HG03439 (cell line): ENCODE data around the gene MARCHF11.

Source experiments
- ATAC-seq: cut with Tn5 transposase; IDR thresholded peaks from one replicate; pipeline ENCODE4 v1.9.1; 2021; ENCODE audit warnings: mild to moderate bottlenecking, moderate library complexity; ENCODE audit not compliant: unreplicated experiment

MARCHF11 gene

DNA sequence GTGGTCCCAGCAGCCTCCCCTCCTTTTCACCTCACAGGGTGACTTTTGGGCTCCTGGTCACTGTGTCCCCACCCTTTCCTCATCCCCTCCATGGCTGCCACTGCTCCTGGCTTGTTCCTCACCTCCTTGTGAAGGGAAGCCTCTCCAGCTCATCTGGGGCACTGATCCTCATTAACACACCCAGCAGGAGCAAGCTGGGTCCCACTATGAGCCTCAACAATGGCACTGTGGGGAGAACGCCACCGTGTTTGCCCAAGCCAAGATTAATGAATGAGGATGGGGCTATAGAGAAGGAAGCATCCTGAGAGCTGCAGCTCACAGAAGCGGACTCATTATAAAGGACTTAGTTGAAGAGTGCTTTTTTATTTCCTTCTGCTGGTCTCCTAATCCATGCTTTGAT, 118.4 kb downstream of the MARCHF11 start:
- no peak for ATAC-seq

DNA sequence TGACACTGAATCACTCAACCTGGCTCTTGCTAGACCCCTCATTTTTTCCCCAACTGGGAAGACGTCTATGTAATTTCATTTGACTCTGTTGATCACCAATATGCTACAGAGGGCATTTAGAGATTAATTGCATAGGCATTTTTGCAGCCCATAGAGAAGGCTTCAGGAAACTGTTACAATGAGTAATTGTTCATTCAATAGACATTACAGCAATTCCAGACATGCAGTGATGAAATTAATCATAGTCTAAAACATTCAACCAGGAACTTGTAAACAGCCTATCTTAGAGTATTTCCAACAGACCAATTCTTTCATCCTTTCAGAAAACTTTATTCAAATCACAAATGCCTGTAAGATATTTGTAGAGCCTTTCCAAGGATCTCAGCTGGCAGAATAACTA, 122.3 kb downstream of the MARCHF11 start:
- ATAC-seq: no peak

DNA sequence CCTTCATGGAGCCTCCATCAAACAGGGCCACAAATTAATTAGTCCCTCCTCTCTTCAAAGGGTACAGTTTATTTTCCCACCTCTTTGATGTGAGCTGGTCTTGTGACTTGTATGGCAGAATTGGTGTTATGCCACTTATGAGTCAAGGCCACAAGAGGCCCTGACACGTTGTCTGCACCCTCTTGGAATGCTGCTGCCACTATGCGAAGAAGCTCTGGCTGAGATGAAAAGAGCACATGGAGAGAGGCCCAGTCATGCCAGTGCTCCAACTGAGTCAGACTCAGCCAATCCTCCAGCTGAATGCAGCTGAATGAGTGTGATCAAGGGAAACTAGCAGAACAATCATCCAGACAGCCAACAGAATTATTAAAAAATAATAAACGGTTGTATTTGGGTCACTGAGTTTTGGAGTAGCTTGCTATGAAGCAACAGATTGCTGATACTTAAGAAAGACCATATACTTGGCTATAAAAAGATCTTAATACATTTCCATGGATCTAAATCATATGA, 128.3 kb downstream of the MARCHF11 start:
- ATAC-seq: no peak

DNA sequence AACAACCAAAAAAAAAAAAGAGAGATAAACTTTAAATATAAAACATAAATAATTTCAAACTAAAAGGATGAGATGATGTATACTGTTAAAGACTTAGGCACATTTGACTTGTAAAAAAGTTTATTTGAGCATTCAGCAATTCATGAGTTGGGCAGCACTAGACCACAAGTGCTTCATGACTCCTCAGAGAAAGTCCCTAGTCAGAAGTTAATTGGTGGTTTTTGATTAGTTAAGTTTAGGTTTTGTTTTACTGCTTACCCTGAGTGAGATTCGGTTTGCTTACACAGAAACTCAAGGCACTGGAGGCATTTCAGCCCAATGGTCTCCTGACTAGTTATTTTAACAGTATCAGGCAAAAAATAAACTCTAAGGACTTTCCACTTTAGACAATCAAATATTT, 129.2 kb downstream of the MARCHF11 start:
- no peak for ATAC-seq

DNA sequence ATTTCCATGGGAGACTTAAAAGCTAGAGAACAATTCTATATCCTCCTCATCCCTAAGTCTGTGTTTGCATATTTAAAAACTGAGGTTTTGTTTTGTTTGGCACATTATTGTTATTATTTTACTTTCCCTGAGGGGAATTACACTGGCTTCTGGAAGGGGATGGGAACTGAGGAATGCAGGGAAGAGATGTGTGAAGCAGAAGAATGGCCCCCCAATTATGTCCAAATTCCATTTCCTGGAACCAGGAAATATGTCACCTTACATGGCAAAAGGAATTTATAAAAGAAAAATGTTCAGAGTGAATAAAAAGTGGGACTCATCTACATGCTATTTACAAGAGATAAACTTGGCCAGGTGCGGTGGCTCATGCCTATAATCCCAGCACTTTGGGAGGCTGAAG, 129.8 kb downstream of the MARCHF11 start:
- ATAC-seq: no peak

DNA sequence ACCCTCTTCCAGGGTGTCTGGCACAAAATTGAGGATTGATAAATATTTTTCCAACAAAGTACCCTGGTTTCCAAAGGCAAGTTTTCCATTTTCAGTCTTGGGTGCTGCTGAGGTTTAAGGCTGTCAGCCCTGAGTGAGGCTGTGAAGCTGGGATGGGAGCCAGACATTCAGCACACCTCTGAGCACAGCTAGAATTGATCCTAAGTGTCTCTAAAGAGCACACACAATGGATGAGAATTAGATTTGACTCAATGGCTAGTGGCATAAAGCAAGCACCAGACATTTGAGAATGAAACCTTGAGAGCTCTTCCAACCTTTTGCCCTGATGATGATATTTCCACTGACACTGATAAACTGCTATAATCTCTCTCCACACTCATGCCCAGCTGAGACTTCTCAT, 131.5 kb downstream of the MARCHF11 start:
- no peak for ATAC-seq

DNA sequence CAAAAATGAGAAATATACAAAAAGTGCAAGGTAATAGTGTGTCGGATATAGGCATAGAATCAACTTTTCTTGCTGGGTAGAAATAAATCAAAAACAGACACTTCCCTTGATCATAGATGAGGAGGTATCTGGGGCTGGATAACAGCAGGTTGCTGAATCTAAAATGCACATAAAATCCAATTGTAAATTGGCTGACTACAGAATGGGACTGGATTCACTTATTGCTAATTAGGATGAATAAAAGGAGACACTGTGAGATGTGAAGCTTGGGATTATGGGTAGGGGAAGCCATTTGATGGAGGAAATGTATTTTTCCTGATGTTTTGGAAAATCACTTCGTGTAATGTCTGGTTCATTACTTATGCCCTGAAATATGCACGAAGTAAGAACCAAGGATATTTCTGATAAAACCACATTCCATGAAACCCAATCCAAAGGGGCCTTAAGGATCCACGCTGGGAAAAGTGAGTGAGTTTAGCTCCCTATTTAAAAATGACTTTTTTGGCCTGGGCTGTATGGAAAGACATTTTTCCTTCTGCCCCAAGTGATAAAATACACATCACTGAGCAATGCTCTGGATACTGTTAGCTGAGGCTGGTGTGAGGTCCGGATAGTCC, 136.1 kb downstream of the MARCHF11 start:
- no peak for ATAC-seq

DNA sequence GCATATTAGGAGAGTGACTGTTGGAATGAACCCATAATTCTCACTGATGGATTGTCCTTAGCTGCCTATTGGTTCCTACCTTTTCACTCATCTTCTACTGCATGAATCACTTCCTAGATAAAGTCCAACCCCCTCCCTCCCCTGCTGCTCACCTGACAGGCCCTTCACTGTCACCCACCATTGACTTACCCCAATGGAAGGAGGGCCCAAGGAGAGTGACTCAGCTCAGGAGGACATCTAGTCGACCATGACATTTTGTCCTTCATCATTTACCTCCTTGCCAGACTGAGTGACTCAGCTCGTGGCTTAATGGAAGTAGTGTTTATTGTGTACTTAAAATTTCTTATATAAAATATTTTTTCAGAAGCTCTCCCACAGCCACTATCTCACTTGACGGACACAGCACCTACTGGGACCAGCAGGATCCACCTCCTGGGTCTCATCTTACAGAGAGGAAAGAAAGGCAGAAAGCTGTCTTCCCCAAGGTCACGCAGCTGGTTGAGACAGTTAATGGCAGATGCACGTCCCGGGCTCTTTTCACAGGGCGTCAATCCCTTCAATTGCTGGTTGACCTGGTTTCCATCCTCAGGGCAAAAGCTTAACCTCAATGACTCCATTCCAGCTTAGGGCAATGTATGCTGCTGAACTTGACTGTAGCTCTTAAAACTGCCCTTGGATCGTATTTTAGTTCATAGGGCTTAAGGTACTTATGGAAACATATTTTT, 142.3 kb downstream of the MARCHF11 start:
- ATAC-seq: no peak

DNA sequence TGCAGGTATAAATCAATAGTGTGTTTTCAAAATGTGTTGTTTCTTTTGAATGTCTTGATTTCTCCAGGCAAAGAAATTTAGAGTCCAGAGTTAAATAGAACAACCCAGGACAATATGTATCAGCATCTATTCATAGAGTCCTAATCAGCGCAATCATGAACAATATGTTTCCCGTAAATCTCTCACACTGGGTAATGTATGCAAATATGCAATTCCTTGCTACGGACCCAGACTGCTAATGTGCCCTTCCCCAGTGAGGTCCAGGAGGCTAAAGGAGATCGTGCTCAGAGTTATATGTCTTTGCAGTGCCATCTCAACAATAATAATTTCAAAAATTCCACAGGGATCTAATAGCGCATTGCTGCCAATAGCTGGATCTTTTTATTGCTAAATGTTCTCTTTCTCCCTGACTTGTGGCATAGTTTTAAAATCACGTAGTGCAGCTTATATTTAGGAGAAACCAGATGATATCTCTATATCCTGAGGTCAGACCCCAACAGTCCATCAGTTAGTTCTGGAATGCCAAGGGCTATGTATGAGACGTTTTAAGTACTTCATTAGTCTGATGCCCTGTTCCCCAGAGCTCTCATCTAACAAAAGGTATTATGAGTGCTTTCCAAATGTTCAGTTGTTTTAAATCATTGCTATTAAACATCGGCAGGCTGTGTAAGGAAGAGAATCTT, 145.1 kb downstream of the MARCHF11 start:
- no peak for ATAC-seq

DNA sequence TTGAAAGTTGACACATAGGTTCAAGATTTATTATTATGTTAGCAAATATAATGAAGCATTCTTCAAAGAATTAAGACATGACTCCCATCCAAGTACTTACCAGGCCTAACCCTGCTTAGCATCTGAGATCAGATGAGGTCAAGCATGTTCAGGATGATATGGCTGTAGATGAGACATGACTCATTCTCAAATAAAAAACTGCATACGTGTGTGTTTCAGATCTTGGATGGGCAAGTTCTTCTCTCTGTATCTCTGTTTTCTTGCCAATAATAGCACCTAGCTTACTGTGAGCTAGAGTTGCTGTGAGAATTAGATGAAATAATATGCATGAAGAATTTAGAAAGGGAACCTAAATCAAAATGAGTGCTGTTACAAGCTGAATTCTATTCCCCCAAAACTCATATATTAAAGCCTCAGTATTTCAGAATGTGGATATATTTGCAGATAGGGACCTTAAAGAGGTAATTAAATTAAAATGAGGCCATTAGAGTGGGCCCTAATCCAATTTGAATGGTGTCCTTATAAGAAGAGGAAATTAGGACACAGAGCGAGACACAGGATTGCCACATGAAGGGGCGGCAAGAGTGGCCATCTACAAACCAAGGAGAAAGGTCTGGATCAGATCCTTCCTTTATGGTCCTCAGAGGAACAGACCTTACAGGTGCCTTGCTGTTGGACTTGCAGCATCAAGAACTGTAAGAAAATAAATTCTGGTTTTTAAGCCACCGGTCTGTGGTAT, 146.2 kb downstream of the MARCHF11 start:
- ATAC-seq: no peak

DNA sequence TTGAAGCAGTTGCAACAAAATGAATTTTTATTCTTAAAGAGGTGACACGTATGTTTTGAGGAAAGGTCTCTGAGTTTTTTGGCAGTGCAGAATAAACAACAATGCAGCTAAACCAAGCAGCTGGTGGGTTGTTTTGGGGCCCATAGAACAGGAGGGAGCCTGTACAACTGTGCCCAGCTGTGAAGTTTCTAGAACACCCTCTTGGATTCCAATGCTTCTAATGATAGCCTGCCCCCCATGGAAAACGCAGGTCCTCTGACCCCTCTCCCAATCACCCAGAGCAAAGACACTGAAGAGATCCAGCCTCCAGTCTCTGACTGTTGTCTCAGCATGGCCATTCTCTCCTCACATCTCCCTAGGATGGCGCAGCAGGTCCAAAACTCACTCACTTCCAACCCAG, 150.9 kb downstream of the MARCHF11 start:
- no peak for ATAC-seq

DNA sequence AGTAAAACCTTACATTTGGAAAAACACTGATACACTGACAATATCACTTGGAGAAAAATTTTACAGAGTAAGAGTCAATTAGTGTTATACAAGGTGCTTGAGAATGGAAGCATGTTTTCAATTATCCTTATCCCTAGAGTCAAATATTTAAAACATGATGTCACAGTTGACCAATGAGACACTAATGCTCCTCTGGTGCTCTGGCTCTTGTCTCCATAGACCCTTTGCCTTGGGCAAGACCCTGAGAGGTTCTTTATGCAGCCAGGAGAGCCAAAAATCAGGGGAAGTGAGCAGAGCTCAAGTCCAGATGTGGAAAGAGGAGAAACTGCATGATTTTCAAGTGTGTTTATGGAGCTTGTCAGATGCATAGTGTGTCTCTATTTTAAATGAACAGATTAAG, 153.9 kb downstream of the MARCHF11 start:
- ATAC-seq: no peak

DNA sequence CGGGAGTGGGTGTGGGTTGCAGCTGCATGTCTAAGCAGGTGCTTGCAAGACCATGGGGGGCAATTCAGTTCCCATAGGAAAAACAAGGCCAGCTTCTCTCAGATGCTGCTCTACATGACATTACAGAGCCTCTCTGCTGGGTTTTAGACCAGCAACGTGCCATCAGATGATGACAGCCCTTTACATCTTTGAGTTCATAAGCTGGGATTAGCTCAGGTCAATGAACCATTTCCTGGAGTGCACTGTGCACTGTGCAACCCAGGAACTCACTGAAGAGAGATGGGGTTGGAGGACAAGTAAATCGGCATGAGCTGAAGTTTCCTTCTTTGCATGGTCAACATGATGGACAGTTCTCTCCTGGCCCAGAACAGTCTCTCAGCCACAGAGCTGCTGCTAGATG, 160.6 kb downstream of the MARCHF11 start:
- no peak for ATAC-seq

DNA sequence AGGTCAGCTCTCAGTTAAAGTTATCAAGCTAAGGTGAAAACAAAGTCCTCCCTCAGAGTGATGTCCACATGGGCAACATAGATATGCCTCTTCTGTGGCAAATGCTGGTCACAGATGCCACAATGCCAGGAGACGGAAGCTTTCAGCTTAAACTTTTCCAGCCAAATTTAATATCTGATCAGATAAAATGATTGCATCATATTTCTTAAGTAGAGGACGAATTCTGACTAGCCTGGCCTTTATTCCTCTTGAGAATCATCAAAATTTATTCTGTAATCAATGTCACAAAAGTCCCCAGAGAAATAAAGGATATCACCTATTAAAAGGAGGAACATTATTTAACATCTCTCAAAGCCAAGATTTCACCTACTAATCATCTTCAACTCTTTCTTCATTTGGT, 161.9 kb downstream of the MARCHF11 start:
- ATAC-seq: no peak
